Mesodermal cell (in vitro differentiated cells): Measurements from ENCODE around the gene CKLF.
"Not testable (repeated sequence)": the region's sequence is repeated elsewhere in the genome, so short reads cannot be mapped to it uniquely, and the experiment has no call there.

ENCODE experiments used
- H3K27ac ChIP-seq: 2 replicates; pipeline ENCODE4 v1.7.0; 2013; ENCODE audit warnings: mild to moderate bottlenecking, low read depth, low read length, moderate library complexity; ENCODE audit not compliant: severe bottlenecking
- H3K36me3 ChIP-seq: 2 replicates; pipeline ENCODE4 v1.7.1; 2013; ENCODE audit warnings: mild to moderate bottlenecking, low read length, moderate library complexity; ENCODE audit not compliant: control insufficient read depth, insufficient read depth
- H3K4me1 ChIP-seq: one replicate; pipeline ENCODE4 v1.7.1; 2013; ENCODE audit warnings: mild to moderate bottlenecking, low read length; ENCODE audit not compliant: insufficient read depth, control insufficient read depth, poor library complexity, severe bottlenecking
- H3K4me3 ChIP-seq: 2 replicates; pipeline ENCODE4 v1.7.0; 2013; ENCODE audit warnings: low read length, control low read depth, mild to moderate bottlenecking; ENCODE audit not compliant: insufficient read depth, poor library complexity, severe bottlenecking; ENCODE audit errors: extremely low read depth
- H3K9me3 ChIP-seq: 2 replicates; pipeline ENCODE4 v1.7.1; 2013; ENCODE audit warnings: mild to moderate bottlenecking, low read length, moderate library complexity; ENCODE audit not compliant: control insufficient read depth
- WGBS, 2 experiments: methylation state at CpG; one replicate each; pipeline ENCODE4 v1.1.5; 2013; ENCODE audit warnings: missing lambda C conversion rate in 2 of 2; ENCODE audit not compliant: insufficient coverage in 2 of 2; 5-methylcytosine and 5-hydroxymethylcytosine counted together

CKLF gene

DNA sequence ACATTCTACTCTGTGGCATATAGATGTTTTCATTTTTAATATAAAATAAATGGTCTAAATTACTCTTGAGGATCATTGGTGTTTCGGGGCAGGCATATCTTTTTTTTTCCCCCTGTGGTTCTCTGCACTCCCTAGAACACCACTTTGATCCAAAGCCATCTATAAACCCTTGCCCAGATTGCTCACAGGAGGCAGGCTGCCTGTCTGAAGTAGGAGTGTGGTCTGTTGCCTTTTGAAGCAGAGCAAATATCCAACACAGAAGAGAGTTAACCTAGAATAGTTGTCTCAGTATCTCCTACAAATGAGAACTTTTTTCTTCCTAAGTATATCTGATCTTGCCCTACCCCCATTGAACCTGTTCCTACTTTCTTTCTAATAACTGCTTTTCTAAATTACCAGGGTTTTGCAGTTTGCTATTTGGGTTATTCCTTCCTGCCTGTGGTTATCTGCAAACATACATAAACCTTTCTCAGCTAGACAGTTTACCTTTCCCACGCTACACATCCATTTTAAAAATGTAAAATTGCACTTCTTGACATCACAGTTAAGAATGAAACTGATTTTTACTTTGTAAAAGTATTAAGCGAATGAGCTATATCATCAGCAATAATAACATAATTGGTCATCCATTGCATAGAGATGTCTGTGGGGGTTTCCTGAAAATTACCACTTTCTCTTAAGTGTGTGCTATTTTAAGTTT lies 9.2 kb downstream of the CKLF start:
- no CpG with 5 or more reads among the region's 3 CpGs for WGBS, 2 experiments
- Histone ChIP-seq H3K27ac (no peak overlapping the region), H3K4me3 (no peak overlapping the region), H3K9me3 (no peaks in the 10 kb centered on the region), H3K4me1 (peaks cover 12% of the 10 kb centered on the region), H3K36me3 (peaks cover 11% of the 10 kb centered on the region)

- WGBS, 2 experiments: 100% methylated on average over 1 of the region's 1 CpG; no CpG with 5 or more reads in 1 of the 2 experiments
- Histone ChIP-seq H3K27ac (no peak overlapping the region), H3K4me1 (peaks cover 12% of the 10 kb centered on the region), H3K9me3 (no peaks in the 10 kb centered on the region), H3K36me3 (peaks cover 17% of the 10 kb centered on the region), H3K4me3 (no peak overlapping the region)
Measured at GRCh38 chr16:66562409-66562808, 10.0 kb downstream of the CKLF start.

- WGBS, 2 experiments: 86% methylated on average over 1 of the region's 2 CpGs; no CpG with 5 or more reads in 1 of the 2 experiments
- Histone ChIP-seq H3K9me3 (no peaks in the 10 kb centered on the region), H3K27ac (no peak overlapping the region), H3K36me3 (peaks cover 17% of the 10 kb centered on the region), H3K4me3 (no peak overlapping the region), H3K4me1 (peaks cover 12% of the 10 kb centered on the region)
Measured at GRCh38 chr16:66562986-66563385, 10.6 kb downstream of the CKLF start.

DNA sequence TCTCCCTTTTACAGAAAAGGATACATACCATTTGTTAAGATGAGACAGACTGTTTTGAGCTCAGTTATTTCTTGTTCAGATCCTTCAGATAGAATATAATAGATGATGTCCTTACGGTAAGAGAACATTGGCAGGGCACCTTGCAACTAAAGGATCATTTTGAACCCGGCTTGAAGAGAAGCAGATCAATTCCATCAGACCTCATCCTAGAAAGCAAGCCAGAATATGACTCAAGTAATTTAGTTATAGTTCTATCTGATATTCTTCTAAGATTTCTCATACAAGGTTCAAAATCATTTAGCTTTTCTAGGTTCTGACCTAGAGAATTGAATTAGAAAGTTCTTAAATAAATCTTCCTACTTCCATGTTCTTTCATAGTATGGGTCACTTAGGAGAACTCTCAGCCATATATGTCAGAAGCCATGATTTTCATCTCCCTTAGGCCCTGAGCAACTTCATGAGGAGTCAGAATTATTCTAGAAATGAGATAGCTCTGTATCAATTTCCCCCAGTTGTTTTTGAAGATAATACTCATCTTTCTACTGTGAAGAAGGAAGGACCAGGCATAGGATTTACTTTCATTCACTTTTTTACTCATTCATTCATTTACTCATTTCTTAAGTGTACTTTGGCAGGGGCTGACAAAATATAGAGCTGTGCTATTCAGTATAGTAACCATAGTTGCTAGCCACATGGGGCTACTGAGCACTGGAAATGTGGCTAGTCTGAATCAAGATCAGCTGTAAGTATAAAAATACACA lies 11.4 kb downstream of the CKLF start:
- peaks cover 12% of the 10 kb centered on the region for H3K4me1 ChIP-seq

DNA sequence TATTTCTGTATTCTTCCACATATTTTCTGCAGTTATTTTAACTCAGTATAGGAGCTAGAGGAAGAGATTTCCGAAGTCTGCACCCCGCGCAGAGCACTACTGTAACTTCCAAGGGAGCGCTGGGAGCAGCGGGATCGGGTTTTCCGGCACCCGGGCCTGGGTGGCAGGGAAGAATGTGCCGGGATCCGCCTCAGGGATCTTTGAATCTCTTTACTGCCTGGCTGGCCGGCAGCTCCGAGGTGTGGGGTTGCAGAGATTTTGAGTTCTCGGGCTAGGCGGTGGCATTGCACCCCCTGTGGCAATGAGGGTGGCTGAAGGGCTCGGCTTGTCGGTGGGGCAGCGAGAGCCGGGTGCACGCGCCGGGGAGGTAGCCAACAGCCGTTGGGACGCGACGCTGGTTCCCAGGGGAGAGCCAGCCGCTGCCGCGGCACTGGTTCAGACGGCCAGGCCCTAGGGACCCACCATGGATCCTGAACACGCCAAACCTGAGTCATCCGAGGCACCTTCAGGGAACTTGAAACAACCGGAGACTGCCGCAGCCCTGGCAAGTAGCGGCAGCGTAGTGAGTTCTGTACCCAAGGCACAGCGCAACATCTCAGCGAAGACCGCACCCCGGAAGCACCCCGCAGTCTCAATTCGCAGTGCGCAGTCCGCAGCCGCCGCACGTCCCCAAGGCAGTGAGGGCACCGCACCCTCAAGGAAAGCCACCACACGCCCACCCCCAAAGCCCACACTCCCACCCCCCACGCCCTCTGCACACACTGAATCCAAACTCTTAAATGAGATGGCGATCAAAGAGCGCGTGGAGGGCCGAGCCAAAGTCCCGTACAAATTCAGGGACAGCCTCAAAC lies 13.9 kb downstream of the CKLF start, which contains the start of gene CMTM1:
TSS of gene CMTM1 (plus strand) at position 389 of the 851 bp plus-strand sequence. CDS start at position 464, 75 bp downstream.
- no peak within 1 kb of the TSS for H3K4me3 ChIP-seq
- no peak within 1 kb of the TSS for H3K27ac ChIP-seq
- peaks cover 15% of the 10 kb centered on the region for H3K4me1 ChIP-seq
- H3K36me3 ChIP-seq: peaks cover 17% of the 10 kb centered on the region
- H3K9me3 ChIP-seq: no peaks in the 10 kb centered on the region
- WGBS, 2 experiments: 93 to 95% methylated on average over 39 to 51 of the region's 54 CpGs

More for the DNA sequence above, 11.4 kb downstream of the CKLF start:
- Histone ChIP-seq H3K36me3 (peaks cover 17% of the 10 kb centered on the region), H3K4me3 (no peak overlapping the region), H3K9me3 (no peaks in the 10 kb centered on the region), H3K27ac (no peak overlapping the region)
- WGBS, 2 experiments: 100% methylated on average over 1 of the region's 2 CpGs; no CpG with 5 or more reads in 1 of the 2 experiments

GRCh38 chr16:66567270-66567669 lies 14.9 kb downstream of the CKLF start:
- Histone ChIP-seq H3K36me3 (peaks cover 17% of the 10 kb centered on the region), H3K4me1 (peaks cover 15% of the 10 kb centered on the region)
- WGBS, 2 experiments: 100% methylated on average over 1 of the region's 3 CpGs; no CpG with 5 or more reads in 1 of the 2 experiments
- not testable (repeated sequence) for H3K4me3 ChIP-seq, H3K9me3 ChIP-seq, H3K27ac ChIP-seq

- no peak overlapping the region for H3K27ac ChIP-seq
- 100% methylated on average over 1 to 2 of the region's 2 CpGs for WGBS, 2 experiments
- no peak overlapping the region for H3K4me3 ChIP-seq
- peaks cover 14% of the 10 kb centered on the region for H3K36me3 ChIP-seq
- H3K9me3 ChIP-seq: no peaks in the 10 kb centered on the region
- H3K4me1 ChIP-seq: peaks cover 15% of the 10 kb centered on the region
Measured at GRCh38 chr16:66568355-66568754, 16.0 kb downstream of the CKLF start.

DNA sequence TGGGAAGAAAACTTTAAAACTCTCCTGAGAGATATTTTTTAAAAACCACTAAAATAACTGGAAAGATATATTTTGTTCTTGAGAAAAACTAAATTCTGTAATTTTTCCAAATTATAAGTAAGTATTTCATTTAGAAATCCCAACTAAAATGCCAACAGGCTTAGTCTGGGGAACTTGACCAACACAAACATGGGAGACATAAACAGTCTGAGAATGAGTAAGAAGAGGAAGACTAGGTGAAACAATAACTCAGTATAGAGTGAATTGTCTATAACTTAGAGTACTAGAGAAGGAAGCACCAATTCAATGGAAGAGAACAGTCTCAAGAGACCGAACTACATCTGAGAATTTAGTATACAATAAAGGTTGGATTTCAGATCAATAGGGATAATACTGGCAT lies 16.8 kb downstream of the CKLF start:
- H3K4me3 ChIP-seq: no peak overlapping the region
- no peak overlapping the region for H3K27ac ChIP-seq
- no peaks in the 10 kb centered on the region for H3K9me3 ChIP-seq
- 100% methylated on average over 1 of the region's 1 CpG; no CpG with 5 or more reads in 1 of the 2 experiments for WGBS, 2 experiments
- peaks cover 14% of the 10 kb centered on the region for H3K36me3 ChIP-seq
- peaks cover 15% of the 10 kb centered on the region for H3K4me1 ChIP-seq

GRCh38 chr16:66569827-66570405 lies 17.5 kb downstream of the CKLF start:
- H3K9me3 ChIP-seq: no peaks in the 10 kb centered on the region
- peaks cover 14% of the 10 kb centered on the region for H3K36me3 ChIP-seq
- H3K4me1 ChIP-seq: peaks cover 12% of the 10 kb centered on the region
- no peak overlapping the region for H3K4me3 ChIP-seq
- H3K27ac ChIP-seq: no peak overlapping the region
- WGBS, 2 experiments: 79 to 90% methylated on average over 2 of the region's 3 CpGs

GRCh38 chr16:66572356-66572755 lies 20.0 kb downstream of the CKLF start:
- Histone ChIP-seq H3K27ac (no peak overlapping the region), H3K36me3 (no peaks in the 10 kb centered on the region), H3K4me1 (peaks cover 3% of the 10 kb centered on the region), H3K9me3 (no peaks in the 10 kb centered on the region), H3K4me3 (no peak overlapping the region)
- WGBS, 2 experiments: 79 to 100% methylated on average over 2 of the region's 2 CpGs
